ENCODE results near the gene OAF. TPM values are rescaled to one million over a fixed set of nuclear protein-coding genes. Genes with fewer than 3 reads are reported as not detected.

OAF gene
- polyA plus RNA-seq, 2 of the 4 experiments (the other 2 are of a cell fraction) = 3.0 to 3.8 TPM

GRCh38 chr11:120256178-120256577, 45.3 kb downstream of the OAF start:
- H3K27ac ChIP-seq = no peak overlapping the region
- H3K4me2 ChIP-seq = no peak overlapping the region
- ChIA-PET CTCF (no interaction called here), POLR2A (no interaction called here)
- no peak for FAIRE-seq
- no peaks in the 10 kb centered on the region for H3K4me1 ChIP-seq
- DNase-seq (ENCODE audit: low read depth in 1 of 2, low spot score in 1 of 2) = no peak
- no peak overlapping the region for H3K4me3 ChIP-seq
- no peak for TF ChIP-seq RNF2 (IDR thresholded peaks at IDR 0.05; ENCODE audit: borderline replicate concordance, low read depth)
- TF ChIP-seq SREBF2 (IDR thresholded peaks at IDR 0.05) = no peak
- TF ChIP-seq HOXB5 (CRISPR knock-in tag; IDR thresholded peaks at IDR 0.05) = no peak
- TF ChIP-seq KDM5A (IDR thresholded peaks at IDR 0.05) = no peak
- TF ChIP-seq FOXS1 (CRISPR knock-in tag; IDR thresholded peaks at IDR 0.05) = no peak
- TF ChIP-seq POLR2AphosphoS2 (conservative IDR thresholded peaks at IDR 0.05; ENCODE audit: low read length) = no peak
- no peak for TF ChIP-seq GATA3 (IDR thresholded peaks at IDR 0.05; ENCODE audit: borderline replicate concordance)
- no peak for TF ChIP-seq NR3C1 (IDR thresholded peaks at IDR 0.05)
- TF ChIP-seq HEYL (CRISPR knock-in tag; IDR thresholded peaks at IDR 0.05) = no peak
- no peak for TF ChIP-seq RARB (CRISPR knock-in tag; IDR thresholded peaks at IDR 0.05)
- TF ChIP-seq HES2 (IDR thresholded peaks at IDR 0.05) = no peak
- TF ChIP-seq KDM1A (IDR thresholded peaks at IDR 0.05; ENCODE audit: low read depth) = no peak
- no peak for TF ChIP-seq PBX3 (IDR thresholded peaks at IDR 0.05)
- TF ChIP-seq EHMT2 (IDR thresholded peaks at IDR 0.05; ENCODE audit: low read depth) = no peak
- no peak for TF ChIP-seq EHF (CRISPR knock-in tag; IDR thresholded peaks at IDR 0.05)
- no peak for TF ChIP-seq MAX (IDR thresholded peaks at IDR 0.05)
- no peak for TF ChIP-seq REST (IDR thresholded peaks at IDR 0.05)
- TF ChIP-seq HMGXB4 (CRISPR knock-in tag; IDR thresholded peaks at IDR 0.05; ENCODE audit: borderline replicate concordance) = no peak
- no peak for TF ChIP-seq ESRRA (IDR thresholded peaks at IDR 0.05; ENCODE audit: borderline replicate concordance, low read length)
- WGBS (ENCODE audit: missing lambda C conversion rate) = 8% methylated on average over 4 of the region's 4 CpGs
- ATAC-seq = no peak
- H3K9me3 ChIP-seq = no peaks in the 10 kb centered on the region

- Histone ChIP-seq H3K4me1 (no peaks in the 10 kb centered on the region), H3K4me3 (no peak overlapping the region), H3K9me3 (no peaks in the 10 kb centered on the region), H3K27ac (no peak overlapping the region), H3K4me2 (no peak overlapping the region)
- CTCF ChIA-PET = interaction anchor here (0.9 to 1.7 kb wide), 3 partner anchors 19 to 47 kb away, joined by 5 to 6 read pairs (median 6); no protein-coding TSS in a partner anchor
- POLR2A ChIA-PET = no interaction called here
- FAIRE-seq = no peak
- no peak for TF ChIP-seq RARB (CRISPR knock-in tag; IDR thresholded peaks at IDR 0.05)
- no peak for TF ChIP-seq BCL3 (IDR thresholded peaks at IDR 0.05)
- no peak for TF ChIP-seq E2F6 (IDR thresholded peaks at IDR 0.05; ENCODE audit: borderline replicate concordance, low read depth)
- WGBS (ENCODE audit: missing lambda C conversion rate) = 44% methylated on average over 2 of the region's 2 CpGs
- DNase-seq (ENCODE audit: low read depth in 1 of 2, low spot score in 1 of 2) = no peak
- no peak for ATAC-seq
Observed at GRCh38 chr11:120256779-120257178, 45.9 kb downstream of the OAF start.

Data from A549 (cell line).